ENCODE measurements around the gene MAST4. TPM values are rescaled to one million over a fixed set of nuclear protein-coding genes. Genes with fewer than 3 reads are reported as not detected.

Gene MAST4
- total RNA-seq, 2 donors from 2014 or later = 30.5 to 47.8 TPM

GRCh38 chr5:67047160-67047559 is 451.0 kb downstream of the MAST4 start:
- no peak for TF ChIP-seq CTCF (IDR thresholded peaks at IDR 0.05)
- DNase-seq (ENCODE audit: low spot score) = no peak
- peaks cover 6 to 46% of the 10 kb centered on the region in 2 donors for H3K4me1 ChIP-seq (ENCODE audit: control insufficient read depth in 1 of 2, low read depth in 2 of 2)
- H3K36me3 ChIP-seq = no peaks in the 10 kb centered on the region
- no peak for ATAC-seq (ENCODE audit: insufficient number of reproducible peaks, low FRiP score, low read depth)
- H3K4me3 ChIP-seq = no peak overlapping the region
- no peak overlapping the region for H3K27ac ChIP-seq
- H3K9me3 ChIP-seq = no peaks in the 10 kb centered on the region
- no peaks in the 10 kb centered on the region for H3K27me3 ChIP-seq (replicated peaks; ENCODE audit: insufficient read depth)

- H3K4me3 ChIP-seq = no peak overlapping the region
- peaks cover 6 to 42% of the 10 kb centered on the region in 2 donors for H3K4me1 ChIP-seq (ENCODE audit: control insufficient read depth in 1 of 2, low read depth in 2 of 2)
- no peak overlapping the region for H3K27ac ChIP-seq
Measured at GRCh38 chr5:67047616-67048015, 451.4 kb downstream of the MAST4 start.

GRCh38 chr5:67050125-67050524 is 453.9 kb downstream of the MAST4 start:
- no peak overlapping the region for H3K27ac ChIP-seq

More at GRCh38 chr5:67047616-67048015, 451.4 kb downstream of the MAST4 start:
- H3K27me3 ChIP-seq (replicated peaks; ENCODE audit: insufficient read depth) = no peaks in the 10 kb centered on the region
- no peaks in the 10 kb centered on the region for H3K36me3 ChIP-seq
- no peak for ATAC-seq (ENCODE audit: insufficient number of reproducible peaks, low FRiP score, low read depth)
- H3K9me3 ChIP-seq = no peaks in the 10 kb centered on the region
- no peak for TF ChIP-seq CTCF (IDR thresholded peaks at IDR 0.05)
- no peak for DNase-seq (ENCODE audit: low spot score)

GRCh38 chr5:67050635-67051034 is 454.4 kb downstream of the MAST4 start:
- Histone ChIP-seq H3K27me3 (replicated peaks; ENCODE audit: insufficient read depth) (no peaks in the 10 kb centered on the region), H3K27ac (no peak overlapping the region), H3K9me3 (no peaks in the 10 kb centered on the region), H3K4me1 (ENCODE audit: control insufficient read depth in 1 of 2, low read depth in 2 of 2) (peaks cover 6 to 43% of the 10 kb centered on the region in 2 donors), H3K4me3 (no peak overlapping the region), H3K36me3 (no peaks in the 10 kb centered on the region)
- no peak for TF ChIP-seq CTCF (IDR thresholded peaks at IDR 0.05)
- no peak for ATAC-seq (ENCODE audit: insufficient number of reproducible peaks, low FRiP score, low read depth)
- DNase-seq (ENCODE audit: low spot score) = no peak

More at GRCh38 chr5:67050125-67050524, 453.9 kb downstream of the MAST4 start:
- Histone ChIP-seq H3K4me3 (no peak overlapping the region), H3K36me3 (no peaks in the 10 kb centered on the region), H3K27me3 (replicated peaks; ENCODE audit: insufficient read depth) (no peaks in the 10 kb centered on the region), H3K4me1 (ENCODE audit: control insufficient read depth in 1 of 2, low read depth in 2 of 2) (peaks cover 6 to 43% of the 10 kb centered on the region in 2 donors), H3K9me3 (no peaks in the 10 kb centered on the region)
- DNase-seq (ENCODE audit: low spot score) (no peak), ATAC-seq (ENCODE audit: insufficient number of reproducible peaks, low FRiP score, low read depth) (no peak)
- no peak for TF ChIP-seq CTCF (IDR thresholded peaks at IDR 0.05)

GRCh38 chr5:67051164-67051563 is 455.0 kb downstream of the MAST4 start:
- H3K4me1 ChIP-seq (ENCODE audit: control insufficient read depth in 1 of 2, low read depth in 2 of 2) = peaks cover 6 to 40% of the 10 kb centered on the region in 2 donors
- H3K9me3 ChIP-seq = no peaks in the 10 kb centered on the region
- H3K27me3 ChIP-seq (replicated peaks; ENCODE audit: insufficient read depth) = no peaks in the 10 kb centered on the region
- no peak overlapping the region for H3K4me3 ChIP-seq
- ATAC-seq (ENCODE audit: insufficient number of reproducible peaks, low FRiP score, low read depth) (no peak), DNase-seq (ENCODE audit: low spot score) (no peak)
- no peak overlapping the region for H3K27ac ChIP-seq
- no peaks in the 10 kb centered on the region for H3K36me3 ChIP-seq
- TF ChIP-seq CTCF (IDR thresholded peaks at IDR 0.05) = no peak

All from thoracic aorta (tissue), 2 donors.